SU-DHL-6 (cell line): ENCODE measurements around the gene NAV2.

ENCODE experiments used
- H2AFZ ChIP-seq: fragments of 200-600 bp; sonication (generic); 2 replicates; pipeline ENCODE4 v1.6.1; 2014; ENCODE audit warnings: low read depth, mild to moderate bottlenecking, moderate library complexity, mixed read lengths, antibody characterized with exemption, low read length; ENCODE audit not compliant: severe bottlenecking
- H3F3A ChIP-seq: fragments of 200-600 bp; shearing (Covaris generic); 2 replicates; pipeline ENCODE4 v1.6.0; 2016; ENCODE audit warnings: antibody characterized with exemption, mild to moderate bottlenecking; ENCODE audit not compliant: insufficient read depth
- H3K27ac ChIP-seq: fragments of 200-600 bp; sonication (generic); 2 replicates; pipeline ENCODE4 v1.5.1; 2016; ENCODE audit warnings: low read depth, mild to moderate bottlenecking, low read length, moderate library complexity, mixed read lengths
- H3K27me3 ChIP-seq: fragments of 200-600 bp; sonication (generic), shearing (Covaris generic); 2 replicates; pipeline ENCODE4 v1.6.0; 2014; ENCODE audit warnings: mild to moderate bottlenecking, low read length
- H3K36me3 ChIP-seq: fragments of 200-600 bp; sonication (generic); 2 replicates; pipeline ENCODE4 v1.6.1; 2014; ENCODE audit warnings: mild to moderate bottlenecking, low read length, mixed read lengths
- H3K4me2 ChIP-seq: fragments of 300-600, 200-600 bp; shearing (Covaris generic), sonication (generic); 2 replicates; pipeline ENCODE4 v1.6.0; 2014; ENCODE audit warnings: low read length, low read depth, mild to moderate bottlenecking; ENCODE audit not compliant: poor library complexity, severe bottlenecking
- H3K4me3 ChIP-seq: fragments of 200-600 bp; sonication (generic); 2 replicates; pipeline ENCODE4 v1.5.1; 2014; ENCODE audit warnings: antibody characterized with exemption, low read length, mild to moderate bottlenecking, mixed read lengths; ENCODE audit not compliant: insufficient read depth, poor library complexity, severe bottlenecking
- H3K79me2 ChIP-seq: fragments of 200-600 bp; sonication (generic); 2 replicates; pipeline ENCODE4 v1.6.1; 2014; ENCODE audit warnings: mild to moderate bottlenecking, low read length, moderate library complexity; ENCODE audit not compliant: insufficient read depth
- H3K9ac ChIP-seq: fragments of 200-600 bp; sonication (generic); 2 replicates; pipeline ENCODE4 v1.7.0; 2014; ENCODE audit warnings: mild to moderate bottlenecking, low read length
- H3K9me2 ChIP-seq: fragments of 200-600 bp; sonication (generic); replicated peaks from 2 replicates; pipeline ENCODE4 v1.6.1; 2014; ENCODE audit warnings: low read length; ENCODE audit not compliant: insufficient read depth
- H3K9me3 ChIP-seq: fragments of 200-600 bp; sonication (generic); 2 replicates; pipeline ENCODE4 v1.6.1; 2014; ENCODE audit warnings: low read length, mixed read lengths; ENCODE audit not compliant: insufficient read depth
- H4K20me1 ChIP-seq: fragments of 200-600 bp; sonication (generic); 2 replicates; pipeline ENCODE4 v1.6.1; 2014; ENCODE audit warnings: low read depth, mild to moderate bottlenecking, antibody characterized with exemption, low read length, moderate library complexity, mixed read lengths
- CTCF ChIP-seq: fragments of 200-600 bp; sonication (generic); IDR thresholded peaks from one replicate; pipeline ENCODE4 v1.5.1; 2017; ENCODE audit warnings: antibody characterized with exemption, mild to moderate bottlenecking, low read length, moderate library complexity; ENCODE audit not compliant: insufficient read depth, poor library complexity, severe bottlenecking
- EZH2phosphoT487 ChIP-seq: fragments of 200-600 bp; sonication (generic), shearing (Covaris generic); conservative IDR thresholded peaks from 2 replicates; pipeline ENCODE4 v1.6.1; 2018; ENCODE audit warnings: mild to moderate bottlenecking, antibody characterized with exemption, low read length, moderate library complexity, mixed read lengths

Gene NAV2

GRCh38 chr11:20042045-20042639 is 329.5 kb downstream of the NAV2 start:
- Histone ChIP-seq H3K9me3 (no peaks in the 10 kb centered on the region), H2AFZ (no peak overlapping the region), H4K20me1 (no peaks in the 10 kb centered on the region), H3K4me2 (no peak overlapping the region), H3K4me3 (no peak overlapping the region), H3K27me3 (0 out of 2 replicates have a peak, but pooled peaks cover 3% of the 10 kb centered on the region), H3K36me3 (no peaks in the 10 kb centered on the region), H3K9ac (no peak overlapping the region), H3K79me2 (no peaks in the 10 kb centered on the region), H3K9me2 (no peaks in the 10 kb centered on the region), H3K27ac (no peak overlapping the region), H3F3A (no peaks in the 10 kb centered on the region)
- TF ChIP-seq CTCF (no peak), EZH2phosphoT487 (no peak)

GRCh38 chr11:20042811-20043341 is 330.2 kb downstream of the NAV2 start:
- H3K9ac ChIP-seq: no peak overlapping the region
- H3K9me2 ChIP-seq: no peaks in the 10 kb centered on the region
- no peaks in the 10 kb centered on the region for H4K20me1 ChIP-seq
- TF ChIP-seq EZH2phosphoT487 (no peak), CTCF (no peak)
- H3K36me3 ChIP-seq: no peaks in the 10 kb centered on the region
- 0 out of 2 replicates have a peak, but pooled peaks cover 3% of the 10 kb centered on the region for H3K27me3 ChIP-seq
- H2AFZ ChIP-seq: no peak overlapping the region
- H3K4me2 ChIP-seq: no peak overlapping the region
- no peak overlapping the region for H3K27ac ChIP-seq
- H3K79me2 ChIP-seq: no peaks in the 10 kb centered on the region
- H3K4me3 ChIP-seq: no peak overlapping the region
- no peaks in the 10 kb centered on the region for H3F3A ChIP-seq
- no peaks in the 10 kb centered on the region for H3K9me3 ChIP-seq

- no peak overlapping the region for H3K4me3 ChIP-seq
- no peak overlapping the region for H2AFZ ChIP-seq
- H3F3A ChIP-seq: no peaks in the 10 kb centered on the region
- H3K9me2 ChIP-seq: no peaks in the 10 kb centered on the region
- H3K27me3 ChIP-seq: 0 out of 2 replicates have a peak, but pooled peaks cover 3% of the 10 kb centered on the region
- H4K20me1 ChIP-seq: no peaks in the 10 kb centered on the region
- H3K79me2 ChIP-seq: no peaks in the 10 kb centered on the region
- no peaks in the 10 kb centered on the region for H3K9me3 ChIP-seq
- H3K4me2 ChIP-seq: no peak overlapping the region
- H3K36me3 ChIP-seq: no peaks in the 10 kb centered on the region
- no peak overlapping the region for H3K9ac ChIP-seq
- no peak for TF ChIP-seq EZH2phosphoT487
- no peak overlapping the region for H3K27ac ChIP-seq
Measured at GRCh38 chr11:20043992-20044391, 331.4 kb downstream of the NAV2 start.

GRCh38 chr11:20045098-20045688 is 332.6 kb downstream of the NAV2 start:
- H3K9me3 ChIP-seq: no peaks in the 10 kb centered on the region
- no peak overlapping the region for H3K27ac ChIP-seq
- H3K27me3 ChIP-seq: 0 out of 2 replicates have a peak, but pooled peaks cover 3% of the 10 kb centered on the region
- H3K4me3 ChIP-seq: no peak overlapping the region
- no peaks in the 10 kb centered on the region for H3K36me3 ChIP-seq
- H3K9ac ChIP-seq: no peak overlapping the region
- H3K79me2 ChIP-seq: no peaks in the 10 kb centered on the region
- no peaks in the 10 kb centered on the region for H4K20me1 ChIP-seq
- no peaks in the 10 kb centered on the region for H3K9me2 ChIP-seq
- no peaks in the 10 kb centered on the region for H3F3A ChIP-seq
- H3K4me2 ChIP-seq: no peak overlapping the region
- TF ChIP-seq CTCF: no peak
- TF ChIP-seq EZH2phosphoT487: no peak
- H2AFZ ChIP-seq: no peak overlapping the region
